ENCODE measurements around the gene STX18. TPM values are rescaled to one million over a fixed set of nuclear protein-coding genes. Genes with fewer than 3 reads are reported as not detected.

STX18 gene
- total and polyA plus RNA-seq, 2 of the 13 experiments (the other 11 are each of a cell fraction or from before 2014, with no cell fraction given), result 23.9 to 37.1 TPM

GRCh38 chr4:4416981-4417380 is 124.9 kb downstream of the STX18 start:
- ChIA-PET CTCF (ENCODE audit: low intra/inter-chr PET ratio, low total read pairs) (no interaction called here), POLR2A (no interaction called here)
- no TSS peak for BruUV-seq (replicated peaks)
- intact Hi-C loops (cut with micrococcal nuclease; ENCODE audit: unreplicated experiment) (no loop called here), in situ Hi-C loops (cut with HindIII; ENCODE audit: extremely low pct_ligation_motif_present, low pct_unique_long_range_greater_than_20kb) (no loop called here)
- no peak for FAIRE-seq
- H4K20me1 ChIP-seq (ENCODE audit: insufficient read depth, low read length), result no peaks in the 10 kb centered on the region
- no peaks in the 10 kb centered on the region for H3K79me2 ChIP-seq (ENCODE audit: insufficient read depth, low read length)
- DNase-seq (ENCODE audit: low spot score), result no peak
- TF ChIP-seq RBM22 (optimal IDR thresholded peaks at IDR 0.05; ENCODE audit: low read length) (peak; percentile 16), KDM3A (CRISPR knock-in tag; IDR thresholded peaks at IDR 0.05; ENCODE audit: low read depth) (no peak)
- no peaks in the 10 kb centered on the region for H3K4me1 ChIP-seq (ENCODE audit: insufficient read depth, low read length)
- no peak overlapping the region for H3K27ac ChIP-seq (ENCODE audit: extremely low read length, insufficient read depth, low read length)
- no peak overlapping the region for H2AFZ ChIP-seq (ENCODE audit: low read length)
- H3K9ac ChIP-seq (ENCODE audit: insufficient read depth, low read depth, low read length), result no peak overlapping the region
- WGBS (ENCODE audit: low lambda C conversion rate), result 99% methylated on average over 11 of the region's 11 CpGs
- peaks cover 11 to 34% of the 10 kb centered on the region in 2 experiments; a peak in 4 of 5 replicates for H3K36me3 ChIP-seq (replicated peaks in 1 of 2; ENCODE audit: control insufficient read depth in 1 of 2, insufficient read depth in 2 of 2, low read length in 2 of 2)
- no peaks in the 10 kb centered on the region for H3K27me3 ChIP-seq (ENCODE audit: control insufficient read depth in 1 of 2, insufficient read depth in 2 of 2, low read length in 2 of 2)
- no peak for ATAC-seq
- H3K9me3 ChIP-seq (ENCODE audit: low read length), result no peaks in the 10 kb centered on the region
- H3K4me3 ChIP-seq (replicated peaks in 1 of 3; ENCODE audit: insufficient read depth in 1 of 3, low read depth in 2 of 3, low read length in 3 of 3), result no peak overlapping the region
- H3K4me2 ChIP-seq (ENCODE audit: low read depth, low read length), result no peak overlapping the region

- no TSS peak for BruUV-seq (replicated peaks)
- in situ Hi-C loops (cut with HindIII; ENCODE audit: extremely low pct_ligation_motif_present, low pct_unique_long_range_greater_than_20kb) (no loop called here), intact Hi-C loops (cut with micrococcal nuclease; ENCODE audit: unreplicated experiment) (no loop called here)
- H2AFZ ChIP-seq (ENCODE audit: low read length), result no peak overlapping the region
- no peaks in the 10 kb centered on the region for H4K20me1 ChIP-seq (ENCODE audit: insufficient read depth, low read length)
- POLR2A ChIA-PET, result no interaction called here
- H3K4me2 ChIP-seq (ENCODE audit: low read depth, low read length), result no peak overlapping the region
- no peaks in the 10 kb centered on the region for H3K27me3 ChIP-seq (ENCODE audit: control insufficient read depth in 1 of 2, insufficient read depth in 2 of 2, low read length in 2 of 2)
- no peak for DNase-seq (ENCODE audit: low spot score)
- 89% methylated on average over 22 of the region's 27 CpGs for WGBS (ENCODE audit: low lambda C conversion rate)
- no peak for FAIRE-seq
- ATAC-seq, result no peak
- H3K9me3 ChIP-seq (ENCODE audit: low read length), result no peaks in the 10 kb centered on the region
- CTCF ChIA-PET (ENCODE audit: low intra/inter-chr PET ratio, low total read pairs), result no interaction called here
- H3K27ac ChIP-seq (ENCODE audit: extremely low read length, insufficient read depth, low read length), result no peak overlapping the region
- H3K4me3 ChIP-seq (replicated peaks in 1 of 3; ENCODE audit: insufficient read depth in 1 of 3, low read depth in 2 of 3, low read length in 3 of 3), result no peak overlapping the region
- no peaks in the 10 kb centered on the region for H3K79me2 ChIP-seq (ENCODE audit: insufficient read depth, low read length)
- H3K9ac ChIP-seq (ENCODE audit: insufficient read depth, low read depth, low read length), result no peak overlapping the region
- peaks cover 9 to 25% of the 10 kb centered on the region in 2 experiments; a peak in 4 of 5 replicates for H3K36me3 ChIP-seq (replicated peaks in 1 of 2; ENCODE audit: control insufficient read depth in 1 of 2, insufficient read depth in 2 of 2, low read length in 2 of 2)
- no peaks in the 10 kb centered on the region for H3K4me1 ChIP-seq (ENCODE audit: insufficient read depth, low read length)
- TF ChIP-seq AGO2 (optimal IDR thresholded peaks at IDR 0.05; ENCODE audit: low read depth, low read length), result peak; percentile 11
- TF ChIP-seq WIZ (CRISPR knock-in tag; IDR thresholded peaks at IDR 0.05), result no peak
Measured at GRCh38 chr4:4415806-4416805, 125.7 kb downstream of the STX18 start.

Measured in HepG2 (cell line).